ENCODE measurements around the gene ZNF470.

DNA sequence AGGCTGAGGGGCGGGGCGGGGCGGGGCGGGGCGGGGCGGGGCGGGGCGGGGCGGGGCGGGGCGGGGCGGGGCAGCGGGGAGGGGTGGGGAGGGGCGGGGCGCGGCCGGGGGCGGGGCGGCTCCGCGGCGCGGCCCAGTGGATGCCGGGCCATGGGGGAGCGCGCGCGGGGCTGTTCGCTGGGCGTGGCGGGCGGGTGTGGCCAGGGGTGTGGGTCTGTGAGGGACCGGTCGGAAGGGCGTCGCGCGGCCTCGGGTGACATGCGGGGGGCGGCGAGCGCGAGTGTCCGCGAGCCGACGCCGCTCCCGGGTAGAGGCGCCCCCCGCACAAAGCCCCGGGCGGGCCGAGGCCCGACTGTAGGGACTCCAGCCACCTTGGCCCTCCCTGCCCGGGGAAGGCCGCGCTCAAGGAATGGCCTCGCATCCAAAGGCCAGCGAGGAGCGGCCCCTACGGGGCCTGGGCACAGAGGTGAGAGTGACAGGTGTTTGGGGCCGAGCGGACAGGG, 28.5 kb upstream of the ZNF470 start, which contains the start of gene ZFP28:
- TF ChIP-seq, protein P1, sequence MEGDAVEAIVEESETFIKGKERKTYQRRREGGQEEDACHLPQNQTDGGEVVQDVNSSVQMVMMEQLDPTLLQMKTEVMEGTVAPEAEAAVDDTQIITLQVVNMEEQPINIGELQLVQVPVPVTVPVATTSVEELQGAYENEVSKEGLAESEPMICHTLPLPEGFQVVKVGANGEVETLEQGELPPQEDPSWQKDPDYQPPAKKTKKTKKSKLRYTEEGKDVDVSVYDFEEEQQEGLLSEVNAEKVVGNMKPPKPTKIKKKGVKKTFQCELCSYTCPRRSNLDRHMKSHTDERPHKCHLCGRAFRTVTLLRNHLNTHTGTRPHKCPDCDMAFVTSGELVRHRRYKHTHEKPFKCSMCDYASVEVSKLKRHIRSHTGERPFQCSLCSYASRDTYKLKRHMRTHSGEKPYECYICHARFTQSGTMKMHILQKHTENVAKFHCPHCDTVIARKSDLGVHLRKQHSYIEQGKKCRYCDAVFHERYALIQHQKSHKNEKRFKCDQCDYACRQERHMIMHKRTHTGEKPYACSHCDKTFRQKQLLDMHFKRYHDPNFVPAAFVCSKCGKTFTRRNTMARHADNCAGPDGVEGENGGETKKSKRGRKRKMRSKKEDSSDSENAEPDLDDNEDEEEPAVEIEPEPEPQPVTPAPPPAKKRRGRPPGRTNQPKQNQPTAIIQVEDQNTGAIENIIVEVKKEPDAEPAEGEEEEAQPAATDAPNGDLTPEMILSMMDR (IDR thresholded peaks at IDR 0.05; ENCODE audit: low read depth, low read length, poor library complexity, severe bottlenecking), result no peak
- TF ChIP-seq EZH2phosphoT487 (IDR thresholded peaks at IDR 0.05; ENCODE audit: borderline replicate concordance, low read length), result no peak

All from DOHH2 (cell line).